HepG2 (cell line): ENCODE measurements around the gene TRMT1. TPM values are rescaled to one million over a fixed set of nuclear protein-coding genes. Genes with fewer than 3 reads are reported as not detected.
A peak's percentile ranks its signal among the peaks of the same experiment; 100 is the strongest.

Source experiments
- BRCA1 ChIP-seq: sonication (generic); formaldehyde crosslinking; IDR thresholded peaks from 2 replicates; pipeline ENCODE4 v1.4.0; 2020; ENCODE audit warnings: missing genetic modification reagents
- KDM6A ChIP-seq: IDR thresholded peaks from 2 replicates; pipeline ENCODE4 v1.6.1; 2016; ENCODE audit warnings: low read depth
- MTERF4 ChIP-seq: sonication (generic); formaldehyde crosslinking; IDR thresholded peaks from 2 replicates; pipeline ENCODE4 v1.8.0; 2023; ENCODE audit warnings: mild to moderate bottlenecking, missing genetic modification reagents
- NR2C2 ChIP-seq: sonication (generic); formaldehyde crosslinking; IDR thresholded peaks from 2 replicates; pipeline ENCODE4 v1.4.0; 2020; ENCODE audit warnings: missing genetic modification reagents, mild to moderate bottlenecking, moderate library complexity, borderline replicate concordance
- PCBP1 ChIP-seq: fragments of 200-400 bp; formaldehyde crosslinking; IDR thresholded peaks from 2 replicates; pipeline ENCODE4 v1.6.1; 2017; ENCODE audit warnings: mild to moderate bottlenecking, low read depth, low read length, borderline replicate concordance
- PHF8 ChIP-seq: sonication (generic); formaldehyde crosslinking; IDR thresholded peaks from 2 replicates; pipeline ENCODE4 v1.5.0; 2020; ENCODE audit warnings: missing genetic modification reagents
- REPIN1 ChIP-seq: sonication (generic); formaldehyde crosslinking; IDR thresholded peaks from 2 replicates; pipeline ENCODE4 v1.8.0; 2022; ENCODE audit warnings: missing genetic modification reagents, low read depth, mild to moderate bottlenecking, borderline replicate concordance
- RFX3 ChIP-seq: IDR thresholded peaks from 2 replicates; pipeline ENCODE4 v1.6.1; 2016; ENCODE audit warnings: missing biosample characterization, missing genetic modification reagents
- SIN3A ChIP-seq: IDR thresholded peaks from 2 replicates; pipeline ENCODE4 v1.6.1; 2011; ENCODE audit warnings: low read depth, mild to moderate bottlenecking, control low read depth, low read length, borderline replicate concordance
- TCF12 ChIP-seq, 2 experiments: fragments of 450-650 bp in 1 of 2; sonication (generic) in 1 of 2; formaldehyde crosslinking in 1 of 2; IDR thresholded peaks; 2 replicates each; pipeline versions ENCODE4 v1.6.1 to v1.8.0; 2017 to 2022; ENCODE audit warnings: antibody characterized with exemption in 1 of 2, mild to moderate bottlenecking in 1 of 2, missing genetic modification reagents in 1 of 2, moderate library complexity in 1 of 2
- THAP8 ChIP-seq: sonication (generic); formaldehyde crosslinking; IDR thresholded peaks from 2 replicates; pipeline ENCODE4 v1.5.1; 2020; ENCODE audit warnings: missing genetic modification reagents, mild to moderate bottlenecking, borderline replicate concordance
- ZNF124 ChIP-seq: sonication (generic); formaldehyde crosslinking; IDR thresholded peaks from 2 replicates; pipeline ENCODE4 v1.4.0; 2020; ENCODE audit warnings: missing genetic modification reagents
- ZNF33A ChIP-seq: sonication (generic); formaldehyde crosslinking; IDR thresholded peaks from 2 replicates; pipeline ENCODE4 v1.5.1; 2020; ENCODE audit warnings: missing genetic modification reagents, mild to moderate bottlenecking, moderate library complexity, borderline replicate concordance
- ZNF513 ChIP-seq: sonication (generic); formaldehyde crosslinking; conservative IDR thresholded peaks from 2 replicates; pipeline ENCODE4 v1.5.0; 2020; ENCODE audit warnings: missing genetic modification reagents
- ZSCAN30 ChIP-seq: sonication (generic); formaldehyde crosslinking; IDR thresholded peaks from 2 replicates; pipeline ENCODE4 v1.5.0; 2020; ENCODE audit warnings: mild to moderate bottlenecking, missing genetic modification reagents
- polyA plus RNA-seq, 8 experiments: library from polyadenylated mRNA; depleted of rRNA in 3 of 8; stranded (reverse) in 7 of 8; unstranded in 1 of 8; fragments of >200 nt; fragmentation: Illumina TruSeq in 4 of 8; extraction: Trizol in 4 of 8; gene quantifications; 2 replicates each; pipeline versions ENCODE4 v1.2.1 to v1.2.3, GENCODE V29; 2011 to 2016; ENCODE audit warnings: low read depth in 4 of 8, missing spikeins in 1 of 8, mixed read lengths in 1 of 8; ENCODE audit not compliant: insufficient read depth in 1 of 8
- total RNA-seq, 5 experiments: library from RNA; depleted of rRNA; stranded (reverse); fragments of >200 nt; fragmentation: Illumina TruSeq; extraction: Trizol; gene quantifications; 2 replicates each; pipeline ENCODE4 v1.2.3, GENCODE V29; 2016; ENCODE audit warnings: low read depth in 1 of 5
- TF ChIP-seq, protein P1 (sequence below): sonication (generic); formaldehyde crosslinking; IDR thresholded peaks from 2 replicates; pipeline ENCODE4 v1.4.0; 2020; ENCODE audit warnings: missing genetic modification reagents

TRMT1 gene
- total and polyA plus RNA-seq, 2 of the 13 experiments (the other 11 are each of a cell fraction or from before 2014, with no cell fraction given) = 35.5 to 44.1 TPM

GRCh38 chr19:13150187-13150930 is 33.8 kb upstream of the TRMT1 start, which contains the start of the genes IER2 and STX10 (continued):
- TF ChIP-seq, protein P1, sequence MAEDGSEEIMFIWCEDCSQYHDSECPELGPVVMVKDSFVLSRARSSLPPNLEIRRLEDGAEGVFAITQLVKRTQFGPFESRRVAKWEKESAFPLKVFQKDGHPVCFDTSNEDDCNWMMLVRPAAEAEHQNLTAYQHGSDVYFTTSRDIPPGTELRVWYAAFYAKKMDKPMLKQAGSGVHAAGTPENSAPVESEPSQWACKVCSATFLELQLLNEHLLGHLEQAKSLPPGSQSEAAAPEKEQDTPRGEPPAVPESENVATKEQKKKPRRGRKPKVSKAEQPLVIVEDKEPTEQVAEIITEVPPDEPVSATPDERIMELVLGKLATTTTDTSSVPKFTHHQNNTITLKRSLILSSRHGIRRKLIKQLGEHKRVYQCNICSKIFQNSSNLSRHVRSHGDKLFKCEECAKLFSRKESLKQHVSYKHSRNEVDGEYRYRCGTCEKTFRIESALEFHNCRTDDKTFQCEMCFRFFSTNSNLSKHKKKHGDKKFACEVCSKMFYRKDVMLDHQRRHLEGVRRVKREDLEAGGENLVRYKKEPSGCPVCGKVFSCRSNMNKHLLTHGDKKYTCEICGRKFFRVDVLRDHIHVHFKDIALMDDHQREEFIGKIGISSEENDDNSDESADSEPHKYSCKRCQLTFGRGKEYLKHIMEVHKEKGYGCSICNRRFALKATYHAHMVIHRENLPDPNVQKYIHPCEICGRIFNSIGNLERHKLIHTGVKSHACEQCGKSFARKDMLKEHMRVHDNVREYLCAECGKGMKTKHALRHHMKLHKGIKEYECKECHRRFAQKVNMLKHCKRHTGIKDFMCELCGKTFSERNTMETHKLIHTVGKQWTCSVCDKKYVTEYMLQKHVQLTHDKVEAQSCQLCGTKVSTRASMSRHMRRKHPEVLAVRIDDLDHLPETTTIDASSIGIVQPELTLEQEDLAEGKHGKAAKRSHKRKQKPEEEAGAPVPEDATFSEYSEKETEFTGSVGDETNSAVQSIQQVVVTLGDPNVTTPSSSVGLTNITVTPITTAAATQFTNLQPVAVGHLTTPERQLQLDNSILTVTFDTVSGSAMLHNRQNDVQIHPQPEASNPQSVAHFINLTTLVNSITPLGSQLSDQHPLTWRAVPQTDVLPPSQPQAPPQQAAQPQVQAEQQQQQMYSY (CRISPR knock-in tag) = no peak
- TF ChIP-seq PHF8 (peak; percentile 77; the same call in 1 of the 2 replicates), RFX3 (CRISPR knock-in tag) (no peak; the same call in 1 of the 2 replicates), ZSCAN30 (0 out of 2 replicates have a peak, but pooled peaks have one; percentile 71), ZNF513 (CRISPR knock-in tag) (0 out of 2 replicates have a peak, but pooled peaks have one; percentile 69), ZNF33A (CRISPR knock-in tag) (no peak), THAP8 (CRISPR knock-in tag) (0 out of 2 replicates have a peak, but pooled peaks have one; percentile 32), MTERF4 (CRISPR knock-in tag) (peak; percentile 80; the same call in 1 of the 2 replicates), SIN3A (0 out of 2 replicates have a peak, but pooled peaks have one; percentile 71), ZNF124 (CRISPR knock-in tag) (peak; percentile 82; the same call in 1 of the 2 replicates), NR2C2 (CRISPR knock-in tag) (peak; percentile 89), KDM6A (CRISPR knock-in tag) (no peak), TCF12 (IDR thresholded peaks at IDR 0.05) (no peak), TCF12 (CRISPR knock-in tag; IDR thresholded peaks at IDR 0.05) (0 out of 2 replicates have a peak, but pooled peaks have one; percentile 24), REPIN1 (peak; percentile 92), PCBP1 (0 out of 2 replicates have a peak, but pooled peaks have one; percentile 52), BRCA1 (CRISPR knock-in tag) (no peak)
